ENCODE results near the gene ABCC8.

The ABCC8 gene

GRCh38 chr11:17472467-17472866, 4.2 kb downstream of the ABCC8 start:
- no peak for DNase-seq

- DNase-seq: no peak
Measured at GRCh38 chr11:17471501-17471900, 5.1 kb downstream of the ABCC8 start.

- no peak for DNase-seq
Measured at GRCh38 chr11:17469998-17470397, 6.6 kb downstream of the ABCC8 start.

GRCh38 chr11:17468122-17468521, 8.5 kb downstream of the ABCC8 start:
- no peak for DNase-seq

- DNase-seq: no peak
Measured at GRCh38 chr11:17463546-17464174, 13.0 kb downstream of the ABCC8 start.

- no peak for DNase-seq
Measured at GRCh38 chr11:17462940-17463339, 13.7 kb downstream of the ABCC8 start.

- no peak for DNase-seq
Measured at GRCh38 chr11:17460406-17460805, 16.2 kb downstream of the ABCC8 start.

- DNase-seq: no peak
Measured at GRCh38 chr11:17459236-17459896, 17.3 kb downstream of the ABCC8 start.

GRCh38 chr11:17458268-17458667, 18.4 kb downstream of the ABCC8 start:
- no peak for DNase-seq

- peak in 1 of 56 donors; percentile 8 for DNase-seq
Measured at GRCh38 chr11:17457396-17458173, 19.1 kb downstream of the ABCC8 start.

GRCh38 chr11:17452668-17453067, 24.0 kb downstream of the ABCC8 start:
- DNase-seq: no peak

- DNase-seq: no peak
Measured at GRCh38 chr11:17449158-17449557, 27.5 kb downstream of the ABCC8 start.

GRCh38 chr11:17446482-17446881, 30.2 kb downstream of the ABCC8 start:
- no peak for DNase-seq

GRCh38 chr11:17445240-17445795, 31.3 kb downstream of the ABCC8 start:
- DNase-seq: no peak

GRCh38 chr11:17443926-17444690, 32.5 kb downstream of the ABCC8 start:
- DNase-seq: no peak

GRCh38 chr11:17443423-17443822, 33.2 kb downstream of the ABCC8 start:
- DNase-seq: no peak

- no peak for DNase-seq
Measured at GRCh38 chr11:17443000-17443399, 33.6 kb downstream of the ABCC8 start.

- no peak for DNase-seq
Measured at GRCh38 chr11:17439316-17439782, 37.3 kb downstream of the ABCC8 start.

GRCh38 chr11:17437366-17437765, 39.3 kb downstream of the ABCC8 start:
- DNase-seq: no peak

GRCh38 chr11:17434108-17434507, 42.5 kb downstream of the ABCC8 start:
- DNase-seq: no peak

GRCh38 chr11:17432002-17432401, 44.6 kb downstream of the ABCC8 start:
- DNase-seq: peak in 1 of 56 donors; percentile 9

Data from amygdala (tissue), 56 donors.